SU-DHL-6 (cell line): ENCODE measurements around the gene PRDM16.

Experiments
- H2AFZ ChIP-seq: fragments of 200-600 bp; sonication (generic); 2 replicates; pipeline ENCODE4 v1.6.1; 2014; ENCODE audit warnings: low read depth, mild to moderate bottlenecking, moderate library complexity, mixed read lengths, antibody characterized with exemption, low read length; ENCODE audit not compliant: severe bottlenecking
- H3F3A ChIP-seq: fragments of 200-600 bp; shearing (Covaris generic); 2 replicates; pipeline ENCODE4 v1.6.0; 2016; ENCODE audit warnings: antibody characterized with exemption, mild to moderate bottlenecking; ENCODE audit not compliant: insufficient read depth
- H3K27ac ChIP-seq: fragments of 200-600 bp; sonication (generic); 2 replicates; pipeline ENCODE4 v1.5.1; 2016; ENCODE audit warnings: low read depth, mild to moderate bottlenecking, low read length, moderate library complexity, mixed read lengths
- H3K27me3 ChIP-seq: fragments of 200-600 bp; sonication (generic), shearing (Covaris generic); 2 replicates; pipeline ENCODE4 v1.6.0; 2014; ENCODE audit warnings: mild to moderate bottlenecking, low read length
- H3K36me3 ChIP-seq: fragments of 200-600 bp; sonication (generic); 2 replicates; pipeline ENCODE4 v1.6.1; 2014; ENCODE audit warnings: mild to moderate bottlenecking, low read length, mixed read lengths
- H3K4me2 ChIP-seq: fragments of 300-600, 200-600 bp; shearing (Covaris generic), sonication (generic); 2 replicates; pipeline ENCODE4 v1.6.0; 2014; ENCODE audit warnings: low read length, low read depth, mild to moderate bottlenecking; ENCODE audit not compliant: poor library complexity, severe bottlenecking
- H3K4me3 ChIP-seq: fragments of 200-600 bp; sonication (generic); 2 replicates; pipeline ENCODE4 v1.5.1; 2014; ENCODE audit warnings: antibody characterized with exemption, low read length, mild to moderate bottlenecking, mixed read lengths; ENCODE audit not compliant: insufficient read depth, poor library complexity, severe bottlenecking
- H3K79me2 ChIP-seq: fragments of 200-600 bp; sonication (generic); 2 replicates; pipeline ENCODE4 v1.6.1; 2014; ENCODE audit warnings: mild to moderate bottlenecking, low read length, moderate library complexity; ENCODE audit not compliant: insufficient read depth
- H3K9ac ChIP-seq: fragments of 200-600 bp; sonication (generic); 2 replicates; pipeline ENCODE4 v1.7.0; 2014; ENCODE audit warnings: mild to moderate bottlenecking, low read length
- H3K9me2 ChIP-seq: fragments of 200-600 bp; sonication (generic); replicated peaks from 2 replicates; pipeline ENCODE4 v1.6.1; 2014; ENCODE audit warnings: low read length; ENCODE audit not compliant: insufficient read depth
- H3K9me3 ChIP-seq: fragments of 200-600 bp; sonication (generic); 2 replicates; pipeline ENCODE4 v1.6.1; 2014; ENCODE audit warnings: low read length, mixed read lengths; ENCODE audit not compliant: insufficient read depth
- H4K20me1 ChIP-seq: fragments of 200-600 bp; sonication (generic); 2 replicates; pipeline ENCODE4 v1.6.1; 2014; ENCODE audit warnings: low read depth, mild to moderate bottlenecking, antibody characterized with exemption, low read length, moderate library complexity, mixed read lengths
- EZH2phosphoT487 ChIP-seq: fragments of 200-600 bp; sonication (generic), shearing (Covaris generic); conservative IDR thresholded peaks from 2 replicates; pipeline ENCODE4 v1.6.1; 2018; ENCODE audit warnings: mild to moderate bottlenecking, antibody characterized with exemption, low read length, moderate library complexity, mixed read lengths
- TF ChIP-seq, protein P1 (sequence below): fragments of 200-600 bp; sonication (generic); IDR thresholded peaks from one replicate; pipeline ENCODE4 v1.5.1; 2017; ENCODE audit warnings: antibody characterized with exemption, mild to moderate bottlenecking, low read length, moderate library complexity; ENCODE audit not compliant: insufficient read depth, poor library complexity, severe bottlenecking

Gene PRDM16

GRCh38 chr1:3368711-3369445 lies 299.9 kb downstream of the PRDM16 start:
- Histone ChIP-seq H3K4me3 (no peak overlapping the region), H3K9me2 (no peaks in the 10 kb centered on the region), H4K20me1 (no peaks in the 10 kb centered on the region), H3F3A (no peaks in the 10 kb centered on the region), H3K9me3 (no peaks in the 10 kb centered on the region), H3K27me3 (no peaks in the 10 kb centered on the region), H3K4me2 (no peak overlapping the region), H3K9ac (no peak overlapping the region), H3K36me3 (no peaks in the 10 kb centered on the region), H2AFZ (no peak overlapping the region), H3K79me2 (no peaks in the 10 kb centered on the region), H3K27ac (no peak overlapping the region)
- TF ChIP-seq, protein P1, sequence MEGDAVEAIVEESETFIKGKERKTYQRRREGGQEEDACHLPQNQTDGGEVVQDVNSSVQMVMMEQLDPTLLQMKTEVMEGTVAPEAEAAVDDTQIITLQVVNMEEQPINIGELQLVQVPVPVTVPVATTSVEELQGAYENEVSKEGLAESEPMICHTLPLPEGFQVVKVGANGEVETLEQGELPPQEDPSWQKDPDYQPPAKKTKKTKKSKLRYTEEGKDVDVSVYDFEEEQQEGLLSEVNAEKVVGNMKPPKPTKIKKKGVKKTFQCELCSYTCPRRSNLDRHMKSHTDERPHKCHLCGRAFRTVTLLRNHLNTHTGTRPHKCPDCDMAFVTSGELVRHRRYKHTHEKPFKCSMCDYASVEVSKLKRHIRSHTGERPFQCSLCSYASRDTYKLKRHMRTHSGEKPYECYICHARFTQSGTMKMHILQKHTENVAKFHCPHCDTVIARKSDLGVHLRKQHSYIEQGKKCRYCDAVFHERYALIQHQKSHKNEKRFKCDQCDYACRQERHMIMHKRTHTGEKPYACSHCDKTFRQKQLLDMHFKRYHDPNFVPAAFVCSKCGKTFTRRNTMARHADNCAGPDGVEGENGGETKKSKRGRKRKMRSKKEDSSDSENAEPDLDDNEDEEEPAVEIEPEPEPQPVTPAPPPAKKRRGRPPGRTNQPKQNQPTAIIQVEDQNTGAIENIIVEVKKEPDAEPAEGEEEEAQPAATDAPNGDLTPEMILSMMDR: no peak
- no peak for TF ChIP-seq EZH2phosphoT487

- no peaks in the 10 kb centered on the region for H3K9me3 ChIP-seq
- H3K27me3 ChIP-seq: no peaks in the 10 kb centered on the region
- no peak overlapping the region for H3K9ac ChIP-seq
- no peaks in the 10 kb centered on the region for H3K79me2 ChIP-seq
- H3K36me3 ChIP-seq: no peaks in the 10 kb centered on the region
- no peak overlapping the region for H2AFZ ChIP-seq
- H3K9me2 ChIP-seq: no peaks in the 10 kb centered on the region
- no peak overlapping the region for H3K27ac ChIP-seq
- TF ChIP-seq, protein P1: no peak
- TF ChIP-seq EZH2phosphoT487: no peak
- H3K4me3 ChIP-seq: no peak overlapping the region
- no peaks in the 10 kb centered on the region for H4K20me1 ChIP-seq
- no peaks in the 10 kb centered on the region for H3F3A ChIP-seq
- H3K4me2 ChIP-seq: no peak overlapping the region
These were observed 300.6 kb downstream of the PRDM16 start for GRCh38 chr1:3369446-3370076.

- Histone ChIP-seq H3K9me3 (no peaks in the 10 kb centered on the region), H3K4me2 (no peak overlapping the region), H3K9ac (no peak overlapping the region), H3F3A (no peaks in the 10 kb centered on the region), H3K36me3 (no peaks in the 10 kb centered on the region), H2AFZ (no peak overlapping the region), H3K4me3 (no peak overlapping the region), H3K79me2 (no peaks in the 10 kb centered on the region), H3K27ac (no peak overlapping the region), H3K9me2 (no peaks in the 10 kb centered on the region), H3K27me3 (no peaks in the 10 kb centered on the region), H4K20me1 (no peaks in the 10 kb centered on the region)
- TF ChIP-seq EZH2phosphoT487: no peak
- TF ChIP-seq, protein P1: no peak
These were observed 302.1 kb downstream of the PRDM16 start for GRCh38 chr1:3370856-3371703.
